Measurements from ENCODE around the gene OR52R1.
"Not testable (repeated sequence)": the region's sequence is repeated elsewhere in the genome, so short reads cannot be mapped to it uniquely, and the experiment has no call there.

The OR52R1 gene

GRCh38 chr11:4804280-4804679 lies at the start of gene OR52R1:
Gene OR52R1 (minus strand): TSS chr11:4804380. CDS start chr11:4804380, 0 bp downstream.
- DNase-seq, result no peak

GRCh38 chr11:4851033-4851432 lies 46.9 kb upstream of the OR52R1 start:
- no peak for DNase-seq

GRCh38 chr11:4848908-4849532 lies 44.8 kb upstream of the OR52R1 start, which contains the start of gene OR51S1:
Gene OR51S1 (minus strand): TSS chr11:4849208. CDS start chr11:4849208, 0 bp downstream.
- DNase-seq, result no peak

GRCh38 chr11:4839851-4840549 lies 35.8 kb upstream of the OR52R1 start:
- no peak for DNase-seq

GRCh38 chr11:4830909-4831308 lies 26.7 kb upstream of the OR52R1 start:
- DNase-seq, result no peak

- DNase-seq, result no peak
Observed at GRCh38 chr11:4830346-4830745, 26.2 kb upstream of the OR52R1 start.

GRCh38 chr11:4826425-4826824 lies 22.2 kb upstream of the OR52R1 start:
- DNase-seq, result no peak

GRCh38 chr11:4825132-4825531 lies 21.0 kb upstream of the OR52R1 start:
- DNase-seq, result no peak

GRCh38 chr11:4821021-4821420 lies 16.8 kb upstream of the OR52R1 start, which contains the start of gene OR51F2:
Gene OR51F2 (plus strand): TSS chr11:4821321. CDS start chr11:4821422, 101 bp downstream.
- no peak for DNase-seq

GRCh38 chr11:4809246-4809645 lies 5.1 kb upstream of the OR52R1 start:
- DNase-seq, result no peak

- no peak for DNase-seq
Observed at GRCh38 chr11:4808476-4808875, 4.3 kb upstream of the OR52R1 start.

GRCh38 chr11:4801316-4801715 lies 2.9 kb downstream of the OR52R1 start:
- DNase-seq, result not testable (repeated sequence)

GRCh38 chr11:4798427-4799183 lies 5.6 kb downstream of the OR52R1 start:
- DNase-seq, result no peak

GRCh38 chr11:4797206-4797605 lies 7.0 kb downstream of the OR52R1 start:
- DNase-seq, result no peak

GRCh38 chr11:4782454-4782853 lies 21.7 kb downstream of the OR52R1 start:
- DNase-seq, result no peak

- DNase-seq, result no peak
Observed at GRCh38 chr11:4769838-4770237, 34.3 kb downstream of the OR52R1 start, which contains the start of gene OR51F1. Gene OR51F1 (minus strand): TSS chr11:4769938. CDS start chr11:4769938, 0 bp downstream.

GRCh38 chr11:4768094-4768493 lies 36.1 kb downstream of the OR52R1 start:
- no peak for DNase-seq

GRCh38 chr11:4766420-4767043 lies 37.6 kb downstream of the OR52R1 start:
- DNase-seq, result no peak

GRCh38 chr11:4763096-4763495 lies 41.1 kb downstream of the OR52R1 start:
- DNase-seq, result no peak
